ENCODE measurements around the gene PFDN6. TPM values are rescaled to one million over a fixed set of nuclear protein-coding genes. Genes with fewer than 3 reads are reported as not detected.
A peak's percentile ranks its signal among the peaks of the same experiment; 100 is the strongest.

Gene PFDN6
- total and polyA plus RNA-seq, 2 of the 13 experiments (the other 11 are each of a cell fraction or from before 2014, with no cell fraction given) = 75.5 to 87.0 TPM

- TF ChIP-seq PCBP1 (IDR thresholded peaks at IDR 0.05; ENCODE audit: borderline replicate concordance, low read depth, low read length) (0 out of 2 replicates have a peak, but pooled peaks have one; percentile 19), KLF12 (CRISPR knock-in tag; IDR thresholded peaks at IDR 0.05; ENCODE audit: borderline replicate concordance) (peak; percentile 14; the same call in 1 of the 2 replicates), ISL2 (CRISPR knock-in tag; IDR thresholded peaks at IDR 0.05) (peak; percentile 50; the same call in 1 of the 2 replicates), RFXAP (CRISPR knock-in tag; IDR thresholded peaks at IDR 0.05; ENCODE audit: borderline replicate concordance) (peak; percentile 81; the same call in 1 of the 2 replicates), ZNF788 (CRISPR knock-in tag; IDR thresholded peaks at IDR 0.05; ENCODE audit: borderline replicate concordance) (peak; percentile 86; the same call in 1 of the 2 replicates), SOX6 (IDR thresholded peaks at IDR 0.05) (no peak), SOX6 (CRISPR knock-in tag; IDR thresholded peaks at IDR 0.05) (peak; percentile 63; the same call in 1 of the 2 replicates), FOXP1 (IDR thresholded peaks at IDR 0.05) (no peak), FOXP1 (CRISPR knock-in tag; IDR thresholded peaks at IDR 0.05) (peak; percentile 6; the same call in 1 of the 2 replicates), ZNF513 (CRISPR knock-in tag; conservative IDR thresholded peaks at IDR 0.05) (no peak; the same call in 1 of the 2 replicates), ZNF770 (CRISPR knock-in tag; IDR thresholded peaks at IDR 0.05) (peak; percentile 43; the same call in 1 of the 2 replicates), ZNF17 (CRISPR knock-in tag; IDR thresholded peaks at IDR 0.05) (no peak), NONO (IDR thresholded peaks at IDR 0.05) (no peak), NONO (CRISPR knock-in tag; conservative IDR thresholded peaks at IDR 0.05) (peak; percentile 95), ZNF576 (CRISPR knock-in tag; IDR thresholded peaks at IDR 0.05) (0 out of 2 replicates have a peak, but pooled peaks have one; percentile 9), SP4 (CRISPR knock-in tag; IDR thresholded peaks at IDR 0.05) (peak; percentile 77; the same call in 1 of the 2 replicates), ZNF709 (CRISPR knock-in tag; IDR thresholded peaks at IDR 0.05) (peak; percentile 79), ELF3 (CRISPR knock-in tag; IDR thresholded peaks at IDR 0.05) (peak; percentile 88), ZNF761 (CRISPR knock-in tag; conservative IDR thresholded peaks at IDR 0.05) (peak; percentile 86), ZNF142 (CRISPR knock-in tag; IDR thresholded peaks at IDR 0.05) (peak; percentile 47)
Observed at GRCh38 chr6:33271468-33272274, 17.7 kb upstream of the PFDN6 start, which contains the start of the genes RPS18 and VPS52 (continued).
